GM21381 (cell line): Measurements from ENCODE around the gene STXBP3.
"Not testable (repeated sequence)": the region's sequence is repeated elsewhere in the genome, so short reads cannot be mapped to it uniquely, and the experiment has no call there.

Experiments used
- ATAC-seq: cut with Tn5 transposase; IDR thresholded peaks from one replicate; pipeline ENCODE4 v1.9.1; 2021; ENCODE audit warnings: mild to moderate bottlenecking, moderate library complexity; ENCODE audit not compliant: unreplicated experiment

Gene STXBP3

GRCh38 chr1:108746382-108747170 lies at the start of gene STXBP3:
TSS of gene STXBP3 (plus strand) at chr1:108746674. CDS start at chr1:108746738, 64 bp downstream.
- ATAC-seq = peak; percentile 85

GRCh38 chr1:108699375-108700332 lies 46.8 kb upstream of the STXBP3 start:
- ATAC-seq = no peak

GRCh38 chr1:108701176-108701849 lies 45.2 kb upstream of the STXBP3 start:
- ATAC-seq = no peak

- not testable (repeated sequence) for ATAC-seq
These were observed 44.4 kb upstream of the STXBP3 start for GRCh38 chr1:108702109-108702508.

GRCh38 chr1:108703939-108704338 lies 42.5 kb upstream of the STXBP3 start:
- no peak for ATAC-seq

GRCh38 chr1:108704496-108704895 lies 42.0 kb upstream of the STXBP3 start:
- no peak for ATAC-seq

GRCh38 chr1:108706643-108707042 lies 39.8 kb upstream of the STXBP3 start:
- no peak for ATAC-seq

GRCh38 chr1:108708691-108709660 lies 37.5 kb upstream of the STXBP3 start:
- peak; percentile 51 for ATAC-seq

- no peak for ATAC-seq
These were observed 33.8 kb upstream of the STXBP3 start, which contains the start of gene FNDC7 for GRCh38 chr1:108712606-108713150. TSS of gene FNDC7 (plus strand) at chr1:108712908. CDS start at chr1:108712934, 26 bp downstream.

GRCh38 chr1:108715932-108716331 lies 30.5 kb upstream of the STXBP3 start:
- no peak for ATAC-seq

GRCh38 chr1:108716437-108717230 lies 29.8 kb upstream of the STXBP3 start:
- ATAC-seq = no peak

GRCh38 chr1:108717774-108718316 lies 28.6 kb upstream of the STXBP3 start:
- no peak for ATAC-seq

- no peak for ATAC-seq
These were observed 27.4 kb upstream of the STXBP3 start for GRCh38 chr1:108718927-108719655.

GRCh38 chr1:108719656-108720435 lies 26.6 kb upstream of the STXBP3 start:
- no peak for ATAC-seq

- ATAC-seq = no peak
These were observed 24.2 kb upstream of the STXBP3 start for GRCh38 chr1:108722292-108722691.

- ATAC-seq = no peak
These were observed 20.6 kb upstream of the STXBP3 start for GRCh38 chr1:108725906-108726305.

GRCh38 chr1:108728327-108728923 lies 18.0 kb upstream of the STXBP3 start:
- no peak for ATAC-seq
